HFFc6 (cell line): ENCODE results near the gene COMMD3. TPM values are rescaled to one million over a fixed set of nuclear protein-coding genes. Genes with fewer than 3 reads are reported as not detected.
"Not testable (repeated sequence)": the region's sequence is repeated elsewhere in the genome, so short reads cannot be mapped to it uniquely, and the experiment has no call there.

Experiments
- DNase-seq: peaks from one replicate; pipeline ENCODE4 v3.0.0-alpha.2; 2018
- H3K27ac Mint-ChIP-seq: 2 replicates; pipeline ENCODE4 v1.8.0; 2020; ENCODE audit warnings: mild to moderate bottlenecking, mixed read lengths
- H3K27me3 Mint-ChIP-seq: 2 replicates; pipeline ENCODE4 v1.8.0; 2021; ENCODE audit warnings: mild to moderate bottlenecking, moderate library complexity, mixed read lengths; ENCODE audit not compliant: insufficient read depth
- H3K36me3 Mint-ChIP-seq: 2 replicates; pipeline ENCODE4 v1.8.0; 2021; ENCODE audit warnings: low read depth, mixed read lengths
- H3K4me1 Mint-ChIP-seq: 2 replicates; pipeline ENCODE4 v1.8.0; 2020; ENCODE audit warnings: low read depth, mixed read lengths
- H3K4me3 Mint-ChIP-seq: 2 replicates; pipeline ENCODE4 v1.8.0; 2020; ENCODE audit warnings: mild to moderate bottlenecking, moderate library complexity, mixed read lengths
- H3K9me3 Mint-ChIP-seq: 2 replicates; pipeline ENCODE4 v1.8.0; 2020; ENCODE audit warnings: mild to moderate bottlenecking, mixed read lengths
- total RNA-seq, 6 experiments: library from RNA; stranded (reverse); fragmentation: NEBNext Ultra II Directional; extraction: Animal tissue kit (Norgen Biotek cat#: 25700); gene quantifications; 2 replicates in 1 of 6; 3 replicates in 5 of 6; pipeline ENCODE4 v1.2.3, GENCODE V29; 2021
- TF ChIP-seq, protein P1 (sequence below): fragments of 200-600 bp; sonication (generic); IDR thresholded peaks from 2 replicates; pipeline ENCODE4 v1.5.0; 2021; ENCODE audit warnings: antibody characterized with exemption, mild to moderate bottlenecking

Gene COMMD3
- total RNA-seq, 6 experiments from 2014 or later = 39.5 to 47.6 (median 43.8) TPM

DNA sequence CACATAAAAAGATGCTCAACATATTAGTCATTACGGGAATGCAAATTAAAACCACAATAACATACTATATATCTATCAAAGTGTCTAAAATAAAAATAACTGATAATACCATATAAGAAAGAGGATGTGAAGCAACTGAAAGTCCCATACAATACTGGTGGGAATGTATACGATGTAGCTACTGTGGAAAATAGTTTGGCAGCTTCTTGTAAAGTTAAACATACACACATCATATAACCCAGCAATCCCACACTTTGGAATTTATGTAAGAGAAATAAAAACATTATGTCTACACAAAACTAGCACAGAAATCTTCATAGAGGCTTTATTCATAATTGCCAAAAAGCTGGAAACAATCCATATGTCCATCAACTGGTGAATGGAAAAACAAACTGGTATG lies 10.5 kb upstream of the COMMD3 start:
- Mint-ChIP-seq H3K4me3 (no peak overlapping the region), H3K27me3 (peaks cover 3% of the 10 kb centered on the region), H3K27ac (no peak overlapping the region), H3K4me1 (peaks cover 4% of the 10 kb centered on the region; the same call in 1 of the 2 replicates), H3K9me3 (no peaks in the 10 kb centered on the region), H3K36me3 (no peaks in the 10 kb centered on the region)
- DNase-seq = no peak
- TF ChIP-seq, protein P1, sequence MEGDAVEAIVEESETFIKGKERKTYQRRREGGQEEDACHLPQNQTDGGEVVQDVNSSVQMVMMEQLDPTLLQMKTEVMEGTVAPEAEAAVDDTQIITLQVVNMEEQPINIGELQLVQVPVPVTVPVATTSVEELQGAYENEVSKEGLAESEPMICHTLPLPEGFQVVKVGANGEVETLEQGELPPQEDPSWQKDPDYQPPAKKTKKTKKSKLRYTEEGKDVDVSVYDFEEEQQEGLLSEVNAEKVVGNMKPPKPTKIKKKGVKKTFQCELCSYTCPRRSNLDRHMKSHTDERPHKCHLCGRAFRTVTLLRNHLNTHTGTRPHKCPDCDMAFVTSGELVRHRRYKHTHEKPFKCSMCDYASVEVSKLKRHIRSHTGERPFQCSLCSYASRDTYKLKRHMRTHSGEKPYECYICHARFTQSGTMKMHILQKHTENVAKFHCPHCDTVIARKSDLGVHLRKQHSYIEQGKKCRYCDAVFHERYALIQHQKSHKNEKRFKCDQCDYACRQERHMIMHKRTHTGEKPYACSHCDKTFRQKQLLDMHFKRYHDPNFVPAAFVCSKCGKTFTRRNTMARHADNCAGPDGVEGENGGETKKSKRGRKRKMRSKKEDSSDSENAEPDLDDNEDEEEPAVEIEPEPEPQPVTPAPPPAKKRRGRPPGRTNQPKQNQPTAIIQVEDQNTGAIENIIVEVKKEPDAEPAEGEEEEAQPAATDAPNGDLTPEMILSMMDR = no peak

DNA sequence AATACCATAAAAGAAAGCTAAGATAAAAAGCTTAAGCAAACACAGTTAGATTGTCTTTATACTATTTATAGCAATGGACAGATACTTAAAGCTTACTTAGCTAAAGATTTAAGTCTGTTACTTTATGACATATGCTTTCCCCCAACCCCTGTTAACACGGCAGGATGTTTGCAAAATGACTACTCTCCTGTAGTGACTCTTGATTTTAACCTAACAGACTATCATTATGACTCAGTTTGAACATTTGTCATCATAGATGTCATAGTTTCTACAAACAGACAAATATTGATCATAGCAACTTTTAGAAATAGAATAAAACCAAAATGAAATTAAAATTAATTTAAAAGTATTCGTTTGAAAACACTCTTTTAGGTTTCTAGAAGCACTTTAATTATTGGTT lies 7.8 kb upstream of the COMMD3 start:
- H3K36me3 Mint-ChIP-seq = no peaks in the 10 kb centered on the region
- no peaks in the 10 kb centered on the region; the same call in none of the 2 replicates for H3K27me3 Mint-ChIP-seq
- H3K9me3 Mint-ChIP-seq = no peaks in the 10 kb centered on the region
- H3K4me1 Mint-ChIP-seq = peaks cover 4% of the 10 kb centered on the region; the same call in 1 of the 2 replicates
- TF ChIP-seq, protein P1 = no peak
- no peak overlapping the region for H3K27ac Mint-ChIP-seq
- no peak overlapping the region for H3K4me3 Mint-ChIP-seq
- no peak for DNase-seq

DNA sequence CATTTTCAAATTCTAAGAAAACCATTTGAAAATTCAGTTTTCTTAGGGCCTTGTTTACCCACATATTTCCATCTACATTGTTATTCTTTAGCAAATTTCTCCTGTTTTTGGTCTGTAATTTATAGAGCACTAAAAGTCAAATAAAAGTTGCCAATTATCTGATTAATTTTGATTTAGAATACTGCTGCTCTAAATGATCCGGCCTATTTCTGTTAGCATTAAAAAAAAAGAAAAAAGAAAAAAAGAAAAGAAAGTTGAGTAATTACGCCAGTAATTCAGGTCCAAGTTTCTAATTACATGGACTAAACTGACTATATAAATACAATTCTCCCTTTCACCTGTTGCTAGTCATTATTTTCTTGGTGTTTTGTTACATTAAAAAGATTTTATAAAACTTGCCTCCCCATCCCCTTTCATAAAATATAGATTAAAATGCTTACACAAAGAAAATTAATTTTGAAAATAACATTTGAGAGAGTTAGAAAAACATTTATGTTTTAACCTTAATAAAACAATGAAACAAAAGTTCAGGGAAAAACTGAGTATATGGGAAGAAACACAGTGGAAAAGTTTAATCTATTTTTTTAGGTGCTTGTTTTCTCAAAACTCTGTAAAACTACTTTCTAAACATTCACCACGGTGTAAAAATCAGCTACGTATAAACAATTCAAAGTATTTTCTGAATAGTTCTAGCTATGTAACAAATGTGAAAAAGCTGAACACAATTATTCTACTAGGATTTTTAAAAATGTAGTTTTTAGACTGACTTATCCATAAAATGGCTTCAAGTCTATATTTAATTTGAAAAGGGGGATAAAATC lies 6.8 kb upstream of the COMMD3 start:
- H3K27ac Mint-ChIP-seq = no peak overlapping the region
- TF ChIP-seq, protein P1 = no peak
- no peaks in the 10 kb centered on the region for H3K9me3 Mint-ChIP-seq
- no peak overlapping the region for H3K4me3 Mint-ChIP-seq
- no peaks in the 10 kb centered on the region; the same call in none of the 2 replicates for H3K27me3 Mint-ChIP-seq
- DNase-seq = no peak
- H3K4me1 Mint-ChIP-seq = peaks cover 4% of the 10 kb centered on the region; the same call in 1 of the 2 replicates
- no peaks in the 10 kb centered on the region for H3K36me3 Mint-ChIP-seq

DNA sequence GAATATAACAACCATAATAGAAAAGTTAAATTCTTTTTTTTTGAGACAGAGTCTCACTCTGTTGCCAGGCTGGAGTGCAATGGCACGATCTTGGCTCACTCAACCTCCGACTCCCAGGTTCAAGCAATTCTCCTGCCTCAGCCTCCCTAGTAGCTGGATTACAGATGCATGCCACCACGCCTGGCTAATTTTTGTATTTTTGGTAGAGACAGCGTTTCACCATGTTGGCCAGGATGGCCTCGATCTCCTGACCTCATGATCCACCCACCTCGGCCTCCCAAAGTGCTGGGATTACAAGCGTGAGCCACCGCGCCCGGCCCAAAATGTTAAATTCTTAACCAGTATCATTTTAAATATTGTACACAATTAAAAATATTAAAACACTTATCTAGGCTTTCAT lies 6.2 kb upstream of the COMMD3 start:
- not testable (repeated sequence) for DNase-seq, H3K4me3 Mint-ChIP-seq, H3K4me1 Mint-ChIP-seq, H3K36me3 Mint-ChIP-seq, H3K27ac Mint-ChIP-seq, H3K9me3 Mint-ChIP-seq, H3K27me3 Mint-ChIP-seq

DNA sequence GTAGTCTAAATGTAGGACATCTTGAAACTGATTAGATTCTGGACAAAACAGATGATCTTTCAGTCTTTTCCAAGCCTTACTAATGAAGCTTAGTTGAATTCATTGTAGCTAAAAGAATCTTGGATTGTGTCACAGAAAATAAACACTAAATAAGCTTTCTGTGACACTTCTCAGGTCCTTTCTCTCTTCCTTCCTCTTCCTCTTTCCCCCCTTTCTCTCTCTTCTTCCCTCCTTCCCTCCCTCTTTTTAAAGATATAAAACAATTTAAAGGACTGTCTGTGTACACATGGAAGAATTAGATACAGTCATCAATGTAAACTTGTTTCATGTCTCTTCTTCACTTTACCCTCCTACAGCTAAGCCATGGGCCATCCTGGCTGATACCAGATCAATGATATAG lies 5.3 kb upstream of the COMMD3 start:
- H3K36me3 Mint-ChIP-seq = no peaks in the 10 kb centered on the region
- no peak overlapping the region for H3K27ac Mint-ChIP-seq

DNA sequence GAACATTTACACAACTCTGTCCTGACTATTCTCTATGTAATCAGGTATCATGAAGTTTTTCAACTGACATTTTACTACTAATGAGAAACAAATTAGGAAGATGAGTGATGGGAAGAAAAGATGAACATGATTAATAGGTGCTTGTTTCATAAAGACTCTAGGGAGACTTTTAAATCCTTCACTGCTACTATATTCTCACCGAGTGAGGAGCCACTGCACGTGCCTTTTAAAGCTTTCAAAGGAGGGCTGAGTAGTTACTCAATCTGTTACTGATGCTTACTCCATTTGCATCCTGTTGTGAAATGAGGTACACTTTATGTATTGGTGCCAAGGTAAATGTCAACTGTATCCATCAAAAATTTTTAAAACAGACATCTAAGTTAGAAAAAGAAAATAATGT lies 1.3 kb upstream of the COMMD3 start:
- no peaks in the 10 kb centered on the region; the same call in 1 of the 2 replicates for H3K27me3 Mint-ChIP-seq
- peak overlapping the region; percentile 97; the same call in 1 of the 2 replicates for H3K4me3 Mint-ChIP-seq
- no peak overlapping the region for H3K27ac Mint-ChIP-seq
- H3K36me3 Mint-ChIP-seq = no peaks in the 10 kb centered on the region
- H3K4me1 Mint-ChIP-seq = peaks cover 28% of the 10 kb centered on the region
- TF ChIP-seq, protein P1 = no peak
- no peaks in the 10 kb centered on the region for H3K9me3 Mint-ChIP-seq
- no peak for DNase-seq

More for the DNA sequence above, 5.3 kb upstream of the COMMD3 start:
- Mint-ChIP-seq H3K4me1 (peaks cover 6% of the 10 kb centered on the region), H3K9me3 (no peaks in the 10 kb centered on the region), H3K27me3 (no peaks in the 10 kb centered on the region; the same call in none of the 2 replicates), H3K4me3 (no peak overlapping the region)
- TF ChIP-seq, protein P1 = no peak
- DNase-seq = no peak
